ENCODE measurements around the gene CTNND2. TPM values are rescaled to one million over a fixed set of nuclear protein-coding genes. Genes with fewer than 3 reads are reported as not detected.
"Not testable (repeated sequence)": the region's sequence is repeated elsewhere in the genome, so short reads cannot be mapped to it uniquely, and the experiment has no call there.

CTNND2 gene
- total RNA-seq, 1 experiment from 2014 or later = not detected

- no peaks in the 10 kb centered on the region for H3K9me3 ChIP-seq (replicated peaks)
- no peak overlapping the region for H3K4me3 ChIP-seq
- no peaks in the 10 kb centered on the region; the same call in 1 of the 2 replicates for H3K36me3 ChIP-seq
- peaks cover 7% of the 10 kb centered on the region for H3K27me3 ChIP-seq (replicated peaks)
- no peaks in the 10 kb centered on the region for H3K4me1 ChIP-seq (replicated peaks)
- H3K27ac ChIP-seq = no peak overlapping the region
- no peak for DNase-seq (ENCODE audit: low read depth in 1 of 2, low spot score in 2 of 2)
Observed at GRCh38 chr5:11363631-11364178, 540.5 kb downstream of the CTNND2 start.

GRCh38 chr5:11361768-11362167 is 542.5 kb downstream of the CTNND2 start:
- no peaks in the 10 kb centered on the region; the same call in 1 of the 2 replicates for H3K36me3 ChIP-seq
- H3K27ac ChIP-seq = no peak overlapping the region
- no peaks in the 10 kb centered on the region for H3K4me1 ChIP-seq (replicated peaks)
- no peak for DNase-seq (ENCODE audit: low read depth in 1 of 2, low spot score in 2 of 2)
- H3K4me3 ChIP-seq = no peak overlapping the region
- no peaks in the 10 kb centered on the region for H3K9me3 ChIP-seq (replicated peaks)
- H3K27me3 ChIP-seq (replicated peaks) = peaks cover 9% of the 10 kb centered on the region

GRCh38 chr5:11357928-11358327 is 546.3 kb downstream of the CTNND2 start:
- Histone ChIP-seq H3K4me1 (replicated peaks) (no peaks in the 10 kb centered on the region), H3K36me3 (no peaks in the 10 kb centered on the region), H3K9me3 (replicated peaks) (no peaks in the 10 kb centered on the region), H3K4me3 (no peak overlapping the region), H3K27ac (no peak overlapping the region), H3K27me3 (replicated peaks) (peaks cover 8% of the 10 kb centered on the region; the same call in 1 of the 2 replicates)
- DNase-seq (ENCODE audit: low read depth in 1 of 2, low spot score in 2 of 2) = no peak

GRCh38 chr5:11355491-11355890 is 548.8 kb downstream of the CTNND2 start:
- H3K27ac ChIP-seq = no peak overlapping the region
- peaks cover 8% of the 10 kb centered on the region; the same call in 1 of the 2 replicates for H3K27me3 ChIP-seq (replicated peaks)
- no peak for DNase-seq (ENCODE audit: low read depth in 1 of 2, low spot score in 2 of 2)
- H3K9me3 ChIP-seq (replicated peaks) = no peaks in the 10 kb centered on the region
- no peaks in the 10 kb centered on the region for H3K4me1 ChIP-seq (replicated peaks)
- no peaks in the 10 kb centered on the region for H3K36me3 ChIP-seq
- no peak overlapping the region for H3K4me3 ChIP-seq

GRCh38 chr5:11346336-11346735 is 557.9 kb downstream of the CTNND2 start:
- no peaks in the 10 kb centered on the region for H3K4me1 ChIP-seq (replicated peaks)
- peaks cover 9% of the 10 kb centered on the region for H3K27me3 ChIP-seq (replicated peaks)
- no peaks in the 10 kb centered on the region for H3K9me3 ChIP-seq (replicated peaks)
- no peaks in the 10 kb centered on the region for H3K36me3 ChIP-seq
- H3K4me3 ChIP-seq = no peak overlapping the region
- H3K27ac ChIP-seq = no peak overlapping the region
- DNase-seq (ENCODE audit: low read depth in 1 of 2, low spot score in 2 of 2) = no peak

- Histone ChIP-seq H3K36me3 (no peaks in the 10 kb centered on the region), H3K9me3 (replicated peaks) (no peaks in the 10 kb centered on the region), H3K4me1 (replicated peaks) (no peaks in the 10 kb centered on the region), H3K27ac (no peak overlapping the region), H3K27me3 (replicated peaks) (no peaks in the 10 kb centered on the region; the same call in 1 of the 2 replicates), H3K4me3 (no peak overlapping the region)
- no peak for DNase-seq (ENCODE audit: low read depth in 1 of 2, low spot score in 2 of 2)
Observed at GRCh38 chr5:11335881-11336760, 568.1 kb downstream of the CTNND2 start.

- no peak for DNase-seq (ENCODE audit: low read depth in 1 of 2, low spot score in 2 of 2)
- no peaks in the 10 kb centered on the region for H3K9me3 ChIP-seq (replicated peaks)
- H3K4me3 ChIP-seq = no peak overlapping the region
- H3K36me3 ChIP-seq = no peaks in the 10 kb centered on the region
- no peaks in the 10 kb centered on the region for H3K4me1 ChIP-seq (replicated peaks)
- no peaks in the 10 kb centered on the region; the same call in 1 of the 2 replicates for H3K27me3 ChIP-seq (replicated peaks)
- no peak overlapping the region for H3K27ac ChIP-seq
Observed at GRCh38 chr5:11334404-11334803, 569.8 kb downstream of the CTNND2 start.

GRCh38 chr5:11329679-11330078 is 574.6 kb downstream of the CTNND2 start:
- Histone ChIP-seq H3K4me3 (no peak overlapping the region), H3K27me3 (replicated peaks) (no peaks in the 10 kb centered on the region), H3K27ac (no peak overlapping the region), H3K4me1 (replicated peaks) (no peaks in the 10 kb centered on the region), H3K9me3 (replicated peaks) (no peaks in the 10 kb centered on the region), H3K36me3 (no peaks in the 10 kb centered on the region)
- DNase-seq (ENCODE audit: low read depth in 1 of 2, low spot score in 2 of 2) = no peak

- Histone ChIP-seq H3K4me1 (replicated peaks) (peaks cover 6% of the 10 kb centered on the region), H3K27me3 (replicated peaks) (no peaks in the 10 kb centered on the region), H3K9me3 (replicated peaks) (no peaks in the 10 kb centered on the region), H3K27ac (no peak overlapping the region), H3K4me3 (no peak overlapping the region), H3K36me3 (no peaks in the 10 kb centered on the region)
- DNase-seq (ENCODE audit: low read depth in 1 of 2, low spot score in 2 of 2) = no peak
Observed at GRCh38 chr5:11324521-11325289, 579.5 kb downstream of the CTNND2 start.

- H3K4me1 ChIP-seq (replicated peaks) = peaks cover 9% of the 10 kb centered on the region
- H3K27me3 ChIP-seq (replicated peaks) = no peaks in the 10 kb centered on the region
- H3K36me3 ChIP-seq = no peaks in the 10 kb centered on the region
- H3K4me3 ChIP-seq = no peak overlapping the region
- no peak for DNase-seq (ENCODE audit: low read depth in 1 of 2, low spot score in 2 of 2)
- no peak overlapping the region for H3K27ac ChIP-seq
- no peaks in the 10 kb centered on the region for H3K9me3 ChIP-seq (replicated peaks)
Observed at GRCh38 chr5:11323761-11324160, 580.5 kb downstream of the CTNND2 start.

GRCh38 chr5:11322133-11322532 is 582.1 kb downstream of the CTNND2 start:
- Histone ChIP-seq H3K4me3 (no peak overlapping the region), H3K27ac (no peak overlapping the region), H3K36me3 (no peaks in the 10 kb centered on the region), H3K9me3 (replicated peaks) (no peaks in the 10 kb centered on the region), H3K27me3 (replicated peaks) (no peaks in the 10 kb centered on the region), H3K4me1 (replicated peaks) (peaks cover 9% of the 10 kb centered on the region)
- no peak for DNase-seq (ENCODE audit: low read depth in 1 of 2, low spot score in 2 of 2)

- Histone ChIP-seq H3K27ac (no peak overlapping the region), H3K27me3 (replicated peaks) (no peaks in the 10 kb centered on the region), H3K9me3 (replicated peaks) (no peaks in the 10 kb centered on the region), H3K4me3 (no peak overlapping the region), H3K36me3 (no peaks in the 10 kb centered on the region), H3K4me1 (replicated peaks) (peaks cover 9% of the 10 kb centered on the region)
- DNase-seq (ENCODE audit: low read depth in 1 of 2, low spot score in 2 of 2) = peak in 1 of 2 experiments; percentile 54
Observed at GRCh38 chr5:11319836-11320580, 584.2 kb downstream of the CTNND2 start.

- not testable (repeated sequence) for H3K4me1 ChIP-seq (replicated peaks); H3K27me3 ChIP-seq (replicated peaks); H3K4me3 ChIP-seq; H3K36me3 ChIP-seq; H3K9me3 ChIP-seq (replicated peaks); DNase-seq (ENCODE audit: low read depth in 1 of 2, low spot score in 2 of 2); H3K27ac ChIP-seq
Observed at GRCh38 chr5:11313694-11314093, 590.6 kb downstream of the CTNND2 start.

Measured in SJSA1 (cell line).